WI38 (cell line): Measurements from ENCODE around the gene ALDH16A1.
A peak's percentile ranks its signal among the peaks of the same experiment; 100 is the strongest.

Experiments used
- H3K4me3 ChIP-seq: 2 replicates; pipeline ENCODE4 v1.5.1; 2011; ENCODE audit warnings: low read depth, mild to moderate bottlenecking, control low read depth, low read length
- CTCF ChIP-seq: IDR thresholded peaks from 2 replicates; pipeline ENCODE4 v1.5.1; 2012; ENCODE audit warnings: low read depth, mild to moderate bottlenecking, control low read depth, low read length

ALDH16A1 gene

GRCh38 chr19:49448432-49448786 lies 4.6 kb upstream of the ALDH16A1 start:
- H3K4me3 ChIP-seq, result no peak overlapping the region
- TF ChIP-seq CTCF, result no peak

DNA sequence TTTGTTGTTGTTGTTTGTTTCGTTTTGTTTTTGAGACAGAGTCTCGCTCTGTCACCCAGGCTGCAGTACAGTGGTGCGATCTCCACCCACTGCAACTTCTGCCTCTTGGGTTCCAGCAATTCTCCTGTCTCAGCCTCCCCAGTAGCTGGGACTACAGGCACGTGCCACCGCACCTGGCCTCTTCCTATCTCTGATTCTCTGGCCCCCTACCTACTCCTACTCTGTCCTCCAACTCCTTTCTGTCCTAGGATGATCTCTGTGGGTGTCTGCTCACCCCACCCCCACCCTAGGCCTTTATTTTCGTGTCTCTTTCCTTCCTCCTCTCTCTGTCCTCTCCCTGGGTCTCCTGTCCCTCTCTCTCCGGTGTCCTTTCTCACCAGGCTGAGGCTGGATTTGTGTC lies 2.6 kb upstream of the ALDH16A1 start:
- H3K4me3 ChIP-seq, result peak overlapping the region; percentile 93; the same call in 1 of the 2 replicates
- TF ChIP-seq CTCF, result no peak

- H3K4me3 ChIP-seq, result peak within 1 kb of the TSS; percentile 93
- no peak for TF ChIP-seq CTCF
These were observed 1.4 kb upstream of the ALDH16A1 start, which contains the start of gene PIH1D1 for GRCh38 chr19:49451430-49452181. PIH1D1 (minus strand) TSS chr19:49451814; CDS start chr19:49451574, 240 bp downstream.

GRCh38 chr19:49453757-49454240 lies 774 bp downstream of the ALDH16A1 start:
- no peak for TF ChIP-seq CTCF

GRCh38 chr19:49455773-49456172 lies 2.7 kb downstream of the ALDH16A1 start:
- no peak for TF ChIP-seq CTCF
- no peak overlapping the region for H3K4me3 ChIP-seq

More at GRCh38 chr19:49453757-49454240, 774 bp downstream of the ALDH16A1 start:
- peak overlapping the region; percentile 79 for H3K4me3 ChIP-seq

GRCh38 chr19:49456326-49456725 lies 3.3 kb downstream of the ALDH16A1 start:
- no peak for TF ChIP-seq CTCF
- no peak overlapping the region for H3K4me3 ChIP-seq

GRCh38 chr19:49458567-49458903 lies 5.5 kb downstream of the ALDH16A1 start:
- H3K4me3 ChIP-seq, result no peak overlapping the region
- TF ChIP-seq CTCF, result no peak
